ENCODE results near the gene C3orf20.

The C3orf20 gene

DNA sequence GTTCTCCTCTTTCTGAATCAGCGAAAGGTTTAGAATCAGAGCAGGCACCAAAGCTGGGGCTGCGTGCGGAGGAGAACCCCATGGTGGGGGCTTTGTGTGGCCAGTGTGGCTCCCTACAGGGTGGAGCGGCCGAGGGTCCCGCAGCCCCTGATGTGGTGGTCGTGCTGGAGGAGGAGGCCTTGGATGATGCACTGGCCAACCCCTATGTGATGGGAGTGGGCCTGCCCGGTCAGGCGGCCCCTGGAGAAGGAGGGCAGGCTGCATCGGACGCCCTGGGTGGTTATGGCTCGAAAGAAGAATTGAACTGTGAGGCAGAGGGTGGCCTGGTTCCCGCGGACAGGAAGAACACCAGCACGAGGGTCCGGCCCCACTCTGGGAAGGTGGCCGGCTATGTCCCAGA is 145.2 kb downstream of the C3orf20 start:
- DNase-seq: no peak

DNA sequence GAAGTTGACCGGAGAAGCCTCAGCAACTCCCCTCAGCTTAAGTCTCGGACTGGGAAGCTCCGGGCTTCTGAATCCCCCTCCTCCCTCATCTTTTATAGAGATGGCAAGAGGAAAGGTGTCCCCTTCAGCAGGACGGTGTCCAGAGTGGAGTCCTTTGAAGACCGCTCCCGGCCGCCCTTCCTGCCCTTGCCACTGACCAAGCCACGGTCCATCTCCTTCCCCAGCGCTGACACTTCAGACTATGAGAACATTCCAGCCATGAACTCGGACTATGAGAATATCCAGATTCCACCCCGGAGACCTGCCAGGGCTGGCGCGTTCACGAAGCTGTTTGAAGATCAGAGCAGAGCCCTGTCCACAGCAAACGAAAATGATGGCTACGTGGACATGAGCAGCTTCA is 146.2 kb downstream of the C3orf20 start:
- DNase-seq: no peak

DNA sequence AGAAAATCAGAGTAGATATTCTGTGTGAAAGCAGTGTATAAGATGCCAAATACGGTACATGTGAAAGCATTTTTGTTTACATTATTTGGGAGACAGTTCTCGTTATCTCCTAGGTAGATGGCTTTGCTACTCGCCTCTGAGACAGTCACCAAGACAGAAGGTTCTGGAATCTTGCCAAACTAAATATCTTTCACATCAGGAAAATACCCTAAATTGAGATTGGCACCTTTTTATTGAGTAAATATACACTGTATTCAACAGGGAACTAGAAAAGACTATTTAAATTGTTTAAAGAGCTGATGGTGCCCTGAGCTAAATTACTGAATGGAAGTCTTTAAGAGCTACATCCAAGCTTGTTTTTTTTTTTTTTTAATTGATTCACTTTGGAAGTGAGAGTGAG is 147.2 kb downstream of the C3orf20 start:
- no peak for DNase-seq
